DMS79 (cell line): ENCODE data around the gene TMEM80.

ENCODE experiments used
- DNase-seq: peaks from one replicate; lab custom pipeline; 2025; lab: John Stamatoyannopoulos, UW

TMEM80 gene

DNA sequence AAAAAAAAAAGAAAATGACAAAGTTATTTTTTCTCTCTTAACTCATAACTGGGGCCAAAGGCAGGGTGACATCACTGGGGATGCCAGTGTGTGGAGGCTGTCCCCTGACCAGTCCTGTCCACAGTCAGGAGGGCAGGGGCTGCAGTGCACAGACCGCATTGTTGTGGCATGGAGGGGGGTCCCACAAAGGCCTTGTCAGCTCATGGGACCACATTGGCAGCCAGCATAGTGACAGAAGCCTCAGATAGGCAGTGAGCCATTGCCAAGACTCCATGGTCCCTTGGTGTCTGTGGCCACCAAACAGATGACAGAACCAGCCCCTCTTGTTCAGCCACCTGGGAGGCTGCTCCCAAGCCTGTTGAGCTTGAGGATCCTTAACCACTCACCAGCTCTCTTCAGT lies 4.1 kb downstream of the TMEM80 start:
- DNase-seq = peak; percentile 43

DNA sequence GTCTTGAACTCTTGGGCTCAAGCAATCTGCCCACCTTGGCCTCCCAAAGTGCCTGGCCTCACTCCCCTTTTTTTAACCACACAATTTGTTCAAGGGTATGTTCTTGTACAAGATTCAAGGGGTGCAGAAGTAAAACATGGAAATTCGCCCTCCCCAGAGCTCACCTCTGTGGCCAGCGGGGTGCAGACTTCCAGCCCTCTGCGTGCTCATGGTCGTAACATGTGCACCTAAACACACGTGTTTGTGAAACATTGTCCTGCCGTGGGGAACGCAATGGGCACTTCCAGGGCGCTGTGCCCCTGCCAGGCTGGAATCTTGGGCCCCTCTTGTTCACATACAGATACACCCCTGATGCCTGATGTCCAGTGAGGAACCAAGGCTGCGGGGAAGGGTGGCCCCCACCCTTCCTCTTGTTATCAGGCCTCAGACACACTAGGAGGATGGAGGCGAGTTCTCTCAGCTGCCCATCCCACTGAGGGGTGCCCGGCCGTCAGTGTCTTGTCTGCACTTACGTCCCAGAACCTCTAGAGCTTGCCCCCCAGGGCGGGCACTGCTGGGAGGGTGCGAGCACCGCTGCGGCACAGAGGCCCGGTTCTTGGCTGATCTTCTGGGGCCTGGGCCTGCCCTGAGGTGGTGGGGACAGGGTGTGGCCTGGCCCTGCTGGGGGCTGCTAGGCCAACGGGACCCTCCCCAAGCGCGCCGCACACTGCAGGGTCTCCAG lies 6.3 kb downstream of the TMEM80 start:
- no peak for DNase-seq

DNA sequence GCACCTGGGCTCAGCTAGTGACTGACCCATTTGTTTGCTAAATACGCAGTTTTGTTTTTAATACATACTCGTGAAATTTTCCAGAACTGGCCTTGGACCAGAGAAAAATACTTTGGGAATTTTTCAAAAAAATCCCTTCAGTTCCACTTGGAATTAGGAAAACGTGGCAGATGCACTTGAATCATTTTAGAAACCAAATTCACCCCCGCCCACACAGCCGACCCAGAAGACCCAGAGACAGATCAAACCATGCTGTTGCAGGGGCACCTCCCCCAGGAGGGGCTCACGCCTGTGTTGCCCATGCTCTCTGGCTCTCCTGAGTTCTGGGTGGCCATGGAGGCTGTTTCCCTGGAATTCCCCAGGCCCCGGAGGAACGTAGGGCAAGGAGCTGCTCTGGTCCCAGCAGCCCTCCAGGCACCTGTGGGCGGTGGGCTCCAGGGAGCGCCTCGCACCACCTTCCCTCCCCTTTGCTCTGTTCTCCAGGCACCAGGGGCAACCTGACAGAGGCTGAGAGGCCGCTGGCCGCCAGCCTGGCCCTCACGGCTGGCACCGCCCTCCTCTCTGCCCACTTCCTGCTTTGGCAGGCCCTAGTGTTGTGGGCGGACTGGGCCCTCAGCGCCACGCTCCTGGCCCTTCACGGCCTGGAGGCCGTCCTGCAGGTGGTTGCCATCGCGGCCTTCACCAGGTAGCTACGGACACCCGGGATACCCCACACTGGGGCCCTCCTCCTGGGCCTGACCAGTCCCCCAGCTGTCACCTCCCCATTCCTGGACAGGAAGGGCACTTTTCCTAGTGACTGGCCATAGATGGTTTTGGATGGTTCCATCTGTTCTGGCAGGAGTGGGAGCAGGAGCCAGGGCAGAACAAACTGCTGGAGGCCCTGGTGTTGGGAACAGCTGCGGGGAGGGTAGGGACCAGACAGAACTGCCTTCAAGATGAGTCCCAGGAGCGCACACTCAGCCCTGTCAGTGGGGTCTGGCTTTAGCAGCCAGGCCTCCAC lies 7.1 kb downstream of the TMEM80 start:
- no peak for DNase-seq

DNA sequence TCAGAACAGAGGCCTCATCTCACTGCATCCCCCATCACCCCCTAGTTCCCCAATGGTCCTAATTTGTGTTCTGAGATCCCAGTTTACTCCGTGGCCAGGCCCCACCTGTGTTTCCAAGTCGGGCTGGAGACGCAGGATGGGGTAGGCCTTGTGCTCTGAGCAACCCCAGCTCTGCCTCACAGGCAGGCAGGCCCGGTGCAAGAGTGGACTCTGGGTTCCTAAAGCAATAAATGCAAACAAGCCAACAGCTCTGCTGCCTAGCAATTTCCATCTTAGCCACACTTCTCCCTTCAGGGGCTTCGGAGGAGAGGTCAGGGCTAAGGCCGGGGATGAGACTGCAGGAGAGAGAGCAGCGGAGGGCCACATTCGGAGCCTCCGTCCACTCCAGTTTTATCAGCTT lies 7.9 kb downstream of the TMEM80 start:
- no peak for DNase-seq

DNA sequence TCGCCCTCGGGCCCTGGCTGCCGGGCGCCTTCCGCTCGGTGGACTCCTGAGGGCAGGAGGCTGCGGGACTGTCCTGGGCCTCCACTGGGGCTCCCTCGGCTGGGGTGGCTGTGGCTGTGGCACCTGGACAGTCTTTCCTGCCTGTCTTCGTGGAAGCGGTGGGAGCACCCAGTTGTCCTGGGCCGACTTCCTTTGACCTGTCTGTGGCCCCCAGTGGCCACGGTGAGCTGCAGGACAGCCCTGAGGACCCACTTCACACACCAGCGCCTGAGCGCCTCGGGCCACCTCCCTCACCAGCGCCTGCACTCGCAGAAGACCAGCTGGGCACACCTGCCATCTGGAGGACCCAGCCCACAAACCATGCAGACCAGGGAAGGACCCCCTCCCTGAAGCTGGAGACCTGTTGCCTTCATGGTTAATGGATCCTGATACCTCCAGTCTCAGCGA lies 8.6 kb downstream of the TMEM80 start:
- DNase-seq = no peak

DNA sequence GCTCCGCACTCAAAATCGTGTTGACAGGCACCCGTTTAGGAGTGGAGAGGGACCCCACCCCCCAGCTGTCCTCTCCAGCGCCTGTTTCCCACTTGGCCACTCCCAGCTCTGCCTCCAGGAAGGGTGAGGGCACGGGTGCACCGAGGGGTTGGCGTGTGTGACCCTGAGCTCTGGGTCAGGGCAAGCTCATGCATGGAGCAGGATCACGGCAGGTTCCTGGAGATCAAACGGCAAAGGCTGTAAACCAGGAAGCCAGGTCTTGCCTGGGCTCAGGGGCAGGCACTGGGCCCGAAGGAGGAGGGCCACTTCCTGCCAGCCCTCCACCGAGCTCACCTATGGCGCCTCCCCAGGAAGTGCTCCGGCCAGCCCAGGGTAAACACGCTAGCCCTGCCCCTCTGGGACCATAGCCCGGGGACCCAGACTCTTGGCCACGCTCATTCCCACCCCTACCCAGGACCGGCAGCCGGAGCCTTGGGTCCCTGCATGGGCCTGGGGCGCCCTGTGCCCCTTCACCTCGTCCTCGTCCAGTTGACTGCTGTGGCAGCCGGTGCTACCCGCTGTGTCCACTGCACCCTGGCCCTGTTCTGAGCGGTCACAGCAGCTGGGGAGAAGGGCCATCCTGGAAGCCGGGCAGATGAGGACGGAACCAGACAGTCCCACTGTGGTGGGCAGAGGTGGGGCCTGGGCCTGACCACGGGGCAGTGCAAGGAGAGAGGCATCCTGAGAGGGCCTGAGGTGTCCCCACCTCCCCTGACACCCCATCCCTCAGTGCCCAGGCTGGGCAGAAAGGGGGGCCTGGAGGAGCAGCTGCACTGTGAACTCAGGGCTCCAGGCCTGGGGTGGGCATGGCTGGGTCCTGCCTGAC lies 9.4 kb downstream of the TMEM80 start:
- DNase-seq = no peak

DNA sequence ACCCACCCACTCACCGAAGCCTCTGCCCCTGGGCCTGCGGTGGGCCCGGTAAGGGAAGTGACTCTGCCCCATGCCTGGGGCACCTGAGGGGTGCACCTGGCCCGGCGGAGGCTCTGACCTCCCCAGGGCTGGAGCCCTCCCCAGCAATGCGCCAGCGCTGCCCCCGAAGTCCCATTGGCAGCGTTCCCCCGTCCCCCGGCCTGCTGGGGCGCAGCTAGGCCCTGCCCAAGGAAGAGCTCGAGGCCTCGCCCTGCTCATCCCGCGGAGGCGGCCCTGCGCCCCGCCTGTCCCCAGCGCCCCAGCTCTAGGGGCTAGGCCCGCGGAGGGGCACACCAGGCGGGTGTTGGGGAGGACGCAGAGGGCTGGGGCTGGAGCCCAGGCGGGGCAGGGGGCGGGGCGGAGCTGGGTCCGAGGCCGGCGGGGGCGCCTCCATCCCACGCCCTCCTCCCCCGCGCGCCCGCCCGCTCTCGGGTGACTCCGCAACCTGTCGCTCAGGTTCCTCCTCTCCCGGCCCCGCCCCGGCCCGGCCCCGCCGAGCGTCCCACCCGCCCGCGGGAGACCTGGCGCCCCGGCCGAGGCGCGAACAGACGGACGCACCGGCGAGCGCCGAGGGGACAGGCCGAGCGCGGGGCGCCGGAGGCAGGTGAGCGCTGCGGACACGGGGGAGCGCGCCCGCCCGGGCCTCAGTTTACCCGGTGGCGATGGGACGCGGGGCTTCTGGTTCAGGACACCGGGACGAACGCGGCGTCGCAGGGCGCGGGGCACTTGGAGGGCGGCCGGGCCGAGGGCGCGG lies 10.2 kb downstream of the TMEM80 start, which contains the start of gene EPS8L2:
TSS of gene EPS8L2 (plus strand) at position 586 of the 793 bp plus-strand sequence. CDS start 3,177 bp downstream, outside the sequence.
- DNase-seq = no peak

DNA sequence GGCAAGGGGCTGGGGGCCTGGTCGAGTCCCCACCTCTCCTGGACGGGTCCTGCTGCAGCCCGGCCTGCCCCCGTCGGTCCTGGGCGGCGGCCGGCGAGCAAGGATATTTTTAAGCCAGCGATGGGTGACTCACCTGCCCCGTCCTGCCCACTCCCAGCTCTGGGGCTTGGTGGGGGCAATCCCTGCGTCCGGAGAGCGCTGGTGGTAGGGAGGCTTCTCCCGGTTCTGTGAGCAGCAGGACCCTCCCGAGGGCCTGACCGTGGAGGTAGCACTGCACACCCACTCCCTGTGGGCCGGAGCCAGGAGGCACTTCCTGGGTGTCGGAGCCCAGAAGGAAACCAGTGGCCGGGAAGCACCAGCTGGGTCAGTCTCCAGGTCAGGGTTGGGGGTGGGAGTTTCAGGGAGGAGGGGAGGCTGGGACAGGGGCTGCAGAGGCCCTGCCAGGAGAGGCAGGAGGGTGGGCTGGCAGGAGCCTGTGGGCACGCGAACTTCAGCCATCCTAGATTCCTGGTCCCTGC lies 10.9 kb downstream of the TMEM80 start:
- no peak for DNase-seq

DNA sequence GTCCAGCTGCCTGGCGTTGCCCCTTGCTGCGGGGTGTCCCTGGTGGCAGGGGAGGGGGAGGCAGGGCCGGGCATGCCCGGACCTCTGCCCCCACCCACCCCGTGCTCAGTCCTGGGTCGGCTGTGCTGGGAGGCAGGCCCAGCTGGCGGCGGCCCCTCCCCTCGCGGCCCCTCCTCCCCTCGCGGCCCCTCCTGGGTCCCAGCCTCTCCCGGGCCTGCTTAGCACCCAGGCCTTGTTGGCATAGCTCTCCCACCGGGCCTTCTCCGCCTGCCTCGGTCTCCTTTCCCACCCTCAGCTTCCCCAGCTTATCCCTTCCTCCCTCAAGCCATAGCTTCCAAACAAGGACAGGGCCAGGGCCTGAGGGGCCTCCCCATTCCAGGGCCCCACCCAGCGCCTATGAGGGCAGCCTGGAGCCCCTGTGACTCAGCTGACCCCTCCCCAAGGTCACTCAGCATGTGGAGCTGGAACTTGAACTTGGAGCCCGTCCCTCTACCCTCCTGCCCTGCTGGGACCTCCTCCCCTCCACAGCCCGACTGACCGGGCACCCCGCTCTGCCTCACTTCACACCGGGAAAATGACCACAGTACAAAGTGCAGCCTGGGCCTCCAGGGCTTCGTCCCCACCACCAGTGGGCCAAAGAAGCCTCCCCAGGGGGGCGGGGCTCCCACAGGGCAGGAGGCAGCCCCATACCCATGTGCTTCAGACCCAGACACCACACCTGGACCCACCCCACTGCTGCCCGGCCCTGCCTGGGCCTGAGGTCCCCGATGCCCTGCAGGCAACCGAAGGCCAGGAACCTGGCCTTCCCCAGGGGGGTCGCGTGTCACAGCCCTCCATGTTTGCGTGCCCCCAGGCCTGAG lies 11.6 kb downstream of the TMEM80 start:
- DNase-seq = no peak

DNA sequence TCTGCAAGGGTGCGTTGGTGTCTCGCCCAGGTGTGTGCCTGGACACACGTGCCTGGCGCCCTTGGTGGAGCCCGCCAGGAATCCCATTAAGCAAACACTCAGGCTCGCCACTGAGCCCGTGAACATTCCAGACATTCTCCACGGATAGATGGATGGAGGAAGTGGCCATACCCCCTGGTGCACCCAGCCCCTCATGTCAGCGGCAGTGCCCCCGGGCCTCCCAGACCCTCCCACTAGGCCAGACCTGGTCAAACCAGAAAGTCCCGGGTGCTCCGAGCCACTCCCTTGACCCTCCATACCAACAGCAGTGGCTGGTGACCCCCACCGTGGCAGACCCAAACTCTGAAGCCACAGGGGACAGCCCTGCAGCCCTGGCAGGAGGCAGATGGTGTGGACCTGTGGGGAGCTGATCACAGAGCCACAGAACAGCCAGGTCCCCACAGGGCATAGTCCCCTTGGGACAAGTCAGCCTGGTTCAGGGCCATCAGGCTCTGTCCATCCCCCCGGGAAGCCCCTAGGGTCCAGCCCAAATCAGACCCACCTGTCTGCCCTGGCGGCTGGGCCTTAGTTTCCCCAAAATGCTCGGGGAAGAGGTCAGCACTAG lies 12.3 kb downstream of the TMEM80 start:
- DNase-seq = no peak

DNA sequence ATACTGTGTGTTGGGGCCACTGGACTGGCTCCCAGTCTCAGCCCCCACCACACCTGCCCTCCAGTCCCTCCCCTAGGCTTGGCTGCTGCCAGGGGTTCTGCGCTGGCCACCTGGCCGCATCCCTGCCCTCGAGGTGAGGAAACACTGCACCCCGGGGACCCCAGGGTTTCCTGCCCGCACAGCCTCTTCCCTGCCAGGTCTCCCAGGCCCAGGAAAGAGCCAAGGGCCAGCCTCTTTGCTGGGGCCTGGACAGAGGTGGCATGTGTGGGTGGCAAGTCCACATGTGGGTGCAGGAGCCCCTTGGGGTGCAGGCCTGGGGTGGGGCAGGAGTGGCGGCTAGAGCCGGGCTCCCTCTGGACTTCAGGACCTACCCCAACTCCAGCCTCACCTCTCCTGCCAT lies 12.9 kb downstream of the TMEM80 start:
- no peak for DNase-seq

DNA sequence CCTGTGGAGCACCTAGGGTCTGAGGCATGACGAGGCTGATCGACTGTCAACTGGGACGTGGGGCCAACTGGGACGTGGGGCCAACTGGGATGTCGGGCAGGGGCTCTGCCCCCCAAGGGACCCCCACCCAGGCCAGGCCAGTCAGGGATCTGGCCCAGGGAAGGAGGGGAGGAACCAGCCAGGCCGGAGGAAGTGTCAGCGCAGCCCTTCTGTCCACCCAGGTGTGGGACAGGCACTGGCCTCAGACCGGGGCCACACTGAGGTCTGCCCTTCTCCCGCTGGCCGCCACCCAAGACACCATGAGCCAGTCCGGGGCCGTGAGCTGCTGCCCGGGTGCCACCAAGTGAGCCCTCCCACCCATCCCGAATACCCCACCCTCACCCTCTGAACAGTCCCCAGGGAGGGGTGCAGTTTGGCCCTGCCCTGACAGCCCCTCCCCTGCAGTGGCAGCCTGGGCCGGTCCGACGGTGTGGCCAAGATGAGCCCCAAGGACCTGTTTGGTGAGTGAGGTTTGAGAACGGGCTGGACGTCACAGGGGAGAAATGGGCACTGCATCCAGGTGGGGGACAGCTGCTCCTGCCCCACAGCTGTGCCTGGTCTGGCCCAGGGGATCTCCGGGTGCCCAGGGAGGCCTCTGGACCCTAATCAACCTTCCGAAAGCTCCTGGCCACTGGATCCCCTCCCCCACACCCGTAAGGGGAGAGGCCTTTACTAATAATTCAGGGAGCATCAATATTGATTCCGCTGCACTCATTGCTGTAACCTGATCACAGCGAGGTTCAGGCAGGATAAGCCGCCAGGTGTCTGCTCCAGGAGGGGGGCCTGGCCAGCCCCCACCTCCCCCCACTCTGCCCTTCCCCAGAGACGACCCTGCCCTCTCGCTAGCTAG lies 13.7 kb downstream of the TMEM80 start:
- no peak for DNase-seq

DNA sequence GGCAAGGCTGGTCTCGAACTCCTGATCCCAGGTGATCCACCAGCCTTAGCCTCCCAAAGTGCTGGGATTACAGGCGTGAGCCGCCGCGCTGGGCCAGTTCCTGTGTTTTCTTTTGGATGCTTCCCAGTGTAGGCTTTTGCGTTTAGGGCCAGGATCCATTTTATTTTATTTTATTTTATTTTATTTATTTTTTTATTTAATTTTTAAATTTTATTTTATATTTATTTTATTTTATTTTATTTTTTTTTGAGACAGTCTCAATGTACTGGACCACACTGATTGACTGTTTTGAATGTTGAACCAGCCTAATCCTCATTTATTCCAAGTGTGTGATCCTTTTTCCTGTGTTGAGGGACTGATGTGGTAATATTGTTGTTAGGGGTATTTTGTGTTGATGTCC lies 18.8 kb downstream of the TMEM80 start:
- no peak for DNase-seq

DNA sequence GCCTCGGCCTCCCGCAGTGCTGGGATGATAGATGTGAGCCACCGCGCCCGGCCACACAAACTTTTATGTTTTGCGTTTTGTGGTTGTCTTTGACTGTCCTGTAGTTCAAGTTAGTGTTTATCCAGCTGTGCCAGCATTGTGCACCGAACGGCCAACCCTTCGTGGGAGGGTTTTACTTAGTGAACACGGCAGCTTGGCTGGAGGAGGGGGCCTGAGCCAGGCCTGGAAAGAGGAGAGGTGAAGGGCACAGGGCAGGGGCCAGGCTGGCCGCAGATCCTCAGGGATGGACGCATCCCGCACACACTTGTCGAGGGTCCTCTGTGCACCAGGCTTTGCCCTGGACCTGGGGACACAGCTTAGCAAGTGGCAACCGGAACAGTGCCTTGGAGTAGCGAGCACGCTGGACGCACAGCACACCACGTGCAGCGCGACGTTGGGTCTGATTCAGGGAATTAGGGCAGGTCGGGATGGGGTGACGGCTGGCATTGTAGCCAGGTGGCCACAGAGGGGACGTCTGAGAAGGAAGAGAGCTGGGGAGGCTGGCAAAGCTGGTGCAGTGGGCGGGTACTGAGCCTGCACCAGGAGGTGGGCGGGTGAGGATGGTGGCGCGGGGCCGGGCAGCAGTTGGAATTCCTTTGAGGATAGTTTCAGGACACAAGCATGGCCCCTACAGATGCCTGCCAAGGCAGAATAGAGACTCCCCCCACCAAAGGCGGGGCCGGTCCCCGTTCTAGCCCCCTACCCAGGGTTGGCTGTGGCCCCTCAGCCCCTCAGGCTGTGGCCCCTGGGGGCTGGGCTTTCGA lies 23.8 kb downstream of the TMEM80 start:
- DNase-seq = no peak

DNA sequence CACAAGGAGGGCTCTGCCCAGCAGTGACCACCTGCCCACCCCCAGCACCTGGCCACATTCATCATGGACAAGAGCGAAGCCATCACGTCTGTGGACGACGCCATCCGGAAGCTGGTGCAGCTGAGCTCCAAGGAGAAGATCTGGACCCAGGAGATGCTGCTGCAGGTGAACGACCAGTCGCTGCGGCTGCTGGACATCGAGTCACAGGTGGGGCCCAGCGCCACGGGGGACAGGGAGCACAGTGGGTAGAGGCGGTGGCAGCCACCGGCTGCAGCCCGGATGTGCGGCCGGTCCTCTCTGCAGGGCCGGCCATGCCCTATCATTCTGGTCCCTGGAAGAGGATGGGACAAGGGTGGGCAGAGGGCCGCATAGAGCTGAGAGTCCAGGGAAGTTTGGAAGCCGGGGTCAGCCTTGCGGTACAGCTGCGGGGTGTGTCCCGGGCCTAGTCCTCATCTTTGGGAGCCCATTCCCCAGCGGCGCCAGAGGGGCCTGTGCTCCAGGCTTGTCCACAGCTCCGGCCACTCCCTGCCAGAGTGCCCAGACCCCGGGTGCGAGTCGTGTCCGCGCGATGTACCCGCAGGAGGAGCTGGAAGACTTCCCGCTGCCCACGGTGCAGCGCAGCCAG lies 24.5 kb downstream of the TMEM80 start:
- no peak for DNase-seq

DNA sequence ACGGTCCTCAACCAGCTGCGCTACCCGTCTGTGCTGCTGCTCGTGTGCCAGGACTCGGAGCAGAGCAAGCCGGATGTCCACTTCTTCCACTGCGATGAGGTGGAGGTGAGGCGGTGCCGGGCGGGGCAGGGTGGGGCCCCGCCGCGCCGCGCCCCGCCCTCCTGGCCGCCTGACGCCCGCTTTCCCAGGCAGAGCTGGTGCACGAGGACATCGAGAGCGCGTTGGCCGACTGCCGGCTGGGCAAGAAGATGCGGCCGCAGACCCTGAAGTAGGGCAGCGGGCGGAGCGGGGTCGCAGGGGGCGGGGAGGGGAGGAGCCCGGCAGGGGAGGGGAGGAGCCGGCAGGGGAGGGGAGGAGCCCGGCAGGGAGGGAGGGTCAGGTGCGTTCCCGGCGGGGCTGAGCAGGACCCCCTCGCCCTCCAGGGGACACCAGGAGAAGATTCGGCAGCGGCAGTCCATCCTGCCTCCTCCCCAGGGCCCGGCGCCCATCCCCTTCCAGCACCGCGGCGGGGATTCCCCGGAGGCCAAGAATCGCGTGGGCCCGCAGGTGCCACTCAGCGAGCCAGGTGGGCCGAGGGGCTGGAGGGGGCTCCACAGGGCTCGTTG lies 25.1 kb downstream of the TMEM80 start:
- no peak for DNase-seq

DNA sequence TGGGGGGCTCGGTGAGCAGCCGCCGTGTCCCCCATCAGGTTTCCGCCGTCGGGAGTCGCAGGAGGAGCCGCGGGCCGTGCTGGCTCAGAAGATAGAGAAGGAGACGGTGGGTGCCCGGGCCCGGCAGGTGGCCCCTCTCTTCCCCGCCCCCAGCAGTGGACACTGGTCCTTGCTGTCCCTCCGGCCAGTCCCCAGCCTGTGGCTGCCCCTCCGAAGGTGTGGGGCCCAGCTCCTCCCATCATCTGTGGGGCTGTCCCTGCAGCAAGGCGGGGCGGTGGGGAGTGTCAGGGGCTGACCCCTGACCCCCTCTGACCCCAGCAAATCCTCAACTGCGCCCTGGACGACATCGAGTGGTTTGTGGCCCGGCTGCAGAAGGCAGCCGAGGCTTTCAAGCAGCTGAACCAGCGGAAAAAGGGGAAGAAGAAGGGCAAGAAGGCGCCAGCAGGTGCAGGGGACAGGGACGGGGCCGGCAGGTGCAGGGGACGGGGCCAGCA lies 25.7 kb downstream of the TMEM80 start:
- DNase-seq = no peak
